Neural progenitor cell (in vitro differentiated cells): ENCODE results near the gene CCDC8. TPM values are rescaled to one million over a fixed set of nuclear protein-coding genes. Genes with fewer than 3 reads are reported as not detected.

Experiments
- DNase-seq: peaks from one replicate; pipeline ENCODE4 v3.0.0-alpha.2; 2016; ENCODE audit warnings: low spot score
- H2AFZ ChIP-seq: fragments of 200-600 bp; sonication (generic); replicated peaks from 2 replicates; pipeline ENCODE4 v1.6.1; 2016; ENCODE audit warnings: antibody characterized with exemption
- H3F3A ChIP-seq: fragments of 200-600 bp; sonication (generic); 2 replicates; pipeline ENCODE4 v1.6.1; 2016; ENCODE audit warnings: antibody characterized with exemption, low read depth
- H3K27ac ChIP-seq: fragments of 200-600 bp; sonication (generic); 2 replicates; pipeline ENCODE4 v1.5.1; 2016; ENCODE audit warnings: mild to moderate bottlenecking
- H3K27me3 ChIP-seq: fragments of 200-600 bp; sonication (generic); 2 replicates; pipeline ENCODE4 v1.6.1; 2016; ENCODE audit warnings: mild to moderate bottlenecking, moderate library complexity
- H3K36me3 ChIP-seq: fragments of 200-600 bp; sonication (generic); 2 replicates; pipeline ENCODE4 v1.5.1; 2016
- H3K4me1 ChIP-seq: fragments of 200-600 bp; sonication (generic); 2 replicates; pipeline ENCODE4 v1.6.1; 2016; ENCODE audit warnings: mixed run types
- H3K4me2 ChIP-seq: fragments of 200-600 bp; sonication (generic); 2 replicates; pipeline ENCODE4 v1.6.1; 2016
- H3K4me3 ChIP-seq: fragments of 200-600 bp; sonication (generic); 2 replicates; pipeline ENCODE4 v1.5.1; 2016
- H3K79me2 ChIP-seq: fragments of 200-600 bp; sonication (generic); 2 replicates; pipeline ENCODE4 v1.6.1; 2016; ENCODE audit warnings: low read depth
- H3K9ac ChIP-seq: fragments of 200-600 bp; sonication (generic); 2 replicates; pipeline ENCODE4 v1.6.1; 2016
- H3K9me3 ChIP-seq: fragments of 200-600 bp; sonication (generic); 2 replicates; pipeline ENCODE4 v1.5.1; 2016; ENCODE audit warnings: low read depth
- H4K20me1 ChIP-seq: fragments of 200-600 bp; sonication (generic); 2 replicates; pipeline ENCODE4 v1.6.1; 2016; ENCODE audit warnings: low read depth
- H3K27ac Mint-ChIP-seq: 3 replicates; pipeline ENCODE4 v1.8.0; 2021; ENCODE audit warnings: mixed read lengths
- H3K27me3 Mint-ChIP-seq: 2 replicates; pipeline ENCODE4 v1.8.0; 2022; ENCODE audit warnings: low read depth, mild to moderate bottlenecking, inconsistent platforms, moderate library complexity, mixed read lengths; ENCODE audit not compliant: insufficient read depth
- H3K36me3 Mint-ChIP-seq: 3 replicates; pipeline ENCODE4 v1.8.0; 2021; ENCODE audit warnings: mixed read lengths
- H3K4me1 Mint-ChIP-seq: 3 replicates; pipeline ENCODE4 v1.8.0; 2021; ENCODE audit warnings: mixed read lengths
- H3K4me3 Mint-ChIP-seq: 3 replicates; pipeline ENCODE4 v1.8.0; 2021; ENCODE audit warnings: mild to moderate bottlenecking, moderate library complexity, mixed read lengths
- H3K9me3 Mint-ChIP-seq: 3 replicates; pipeline ENCODE4 v1.8.0; 2020; ENCODE audit warnings: mixed read lengths
- EZH2 ChIP-seq: fragments of 200-600 bp; sonication (generic); IDR thresholded peaks from 2 replicates; pipeline ENCODE4 v1.6.1; 2017; ENCODE audit warnings: antibody characterized with exemption, mild to moderate bottlenecking, moderate library complexity
- EZH2phosphoT487 ChIP-seq: fragments of 200-600 bp; sonication (generic); IDR thresholded peaks from 2 replicates; pipeline ENCODE4 v1.6.1; 2017; ENCODE audit warnings: antibody characterized with exemption
- total RNA-seq: library from RNA; depleted of rRNA; stranded (reverse); fragments of >200 nt; gene quantifications from 2 replicates; pipeline ENCODE4 v1.2.3, GENCODE V29; 2015; ENCODE audit warnings: low replicate concordance
- TF ChIP-seq, protein P1 (sequence below): fragments of 200-600 bp; sonication (generic); IDR thresholded peaks from 2 replicates; pipeline ENCODE4 v1.5.1; 2017; ENCODE audit warnings: antibody characterized with exemption, mild to moderate bottlenecking

The CCDC8 gene
- total RNA-seq, 1 donor from 2014 or later: 2.8 TPM

GRCh38 chr19:46394402-46394797, 19.0 kb downstream of the CCDC8 start:
- no peak overlapping the region for H3K27ac Mint-ChIP-seq
- Histone ChIP-seq H3K9me3 (no peaks in the 10 kb centered on the region), H3F3A (peaks cover 18% of the 10 kb centered on the region), H2AFZ (no peak overlapping the region), H3K4me3 (no peak overlapping the region), H3K36me3 (no peaks in the 10 kb centered on the region), H3K27ac (no peak overlapping the region), H3K4me2 (no peak overlapping the region), H3K4me1 (no peaks in the 10 kb centered on the region), H4K20me1 (no peaks in the 10 kb centered on the region), H3K9ac (no peak overlapping the region), H3K27me3 (no peaks in the 10 kb centered on the region), H3K79me2 (no peaks in the 10 kb centered on the region)
- DNase-seq: no peak
- TF ChIP-seq EZH2phosphoT487: no peak
- TF ChIP-seq, protein P1, sequence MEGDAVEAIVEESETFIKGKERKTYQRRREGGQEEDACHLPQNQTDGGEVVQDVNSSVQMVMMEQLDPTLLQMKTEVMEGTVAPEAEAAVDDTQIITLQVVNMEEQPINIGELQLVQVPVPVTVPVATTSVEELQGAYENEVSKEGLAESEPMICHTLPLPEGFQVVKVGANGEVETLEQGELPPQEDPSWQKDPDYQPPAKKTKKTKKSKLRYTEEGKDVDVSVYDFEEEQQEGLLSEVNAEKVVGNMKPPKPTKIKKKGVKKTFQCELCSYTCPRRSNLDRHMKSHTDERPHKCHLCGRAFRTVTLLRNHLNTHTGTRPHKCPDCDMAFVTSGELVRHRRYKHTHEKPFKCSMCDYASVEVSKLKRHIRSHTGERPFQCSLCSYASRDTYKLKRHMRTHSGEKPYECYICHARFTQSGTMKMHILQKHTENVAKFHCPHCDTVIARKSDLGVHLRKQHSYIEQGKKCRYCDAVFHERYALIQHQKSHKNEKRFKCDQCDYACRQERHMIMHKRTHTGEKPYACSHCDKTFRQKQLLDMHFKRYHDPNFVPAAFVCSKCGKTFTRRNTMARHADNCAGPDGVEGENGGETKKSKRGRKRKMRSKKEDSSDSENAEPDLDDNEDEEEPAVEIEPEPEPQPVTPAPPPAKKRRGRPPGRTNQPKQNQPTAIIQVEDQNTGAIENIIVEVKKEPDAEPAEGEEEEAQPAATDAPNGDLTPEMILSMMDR: no peak
- no peak for TF ChIP-seq EZH2
- peaks cover 11% of the 10 kb centered on the region for H3K4me1 Mint-ChIP-seq
- peaks cover 2% of the 10 kb centered on the region for H3K27me3 Mint-ChIP-seq
- H3K4me3 Mint-ChIP-seq: no peak overlapping the region
- H3K9me3 Mint-ChIP-seq: peaks cover 4% of the 10 kb centered on the region
- peaks cover 5% of the 10 kb centered on the region for H3K36me3 Mint-ChIP-seq

GRCh38 chr19:46393456-46394401, 19.6 kb downstream of the CCDC8 start:
- H3K4me2 ChIP-seq: no peak overlapping the region
- H3K4me1 ChIP-seq: no peaks in the 10 kb centered on the region
- no peak overlapping the region for H3K9ac ChIP-seq
- peaks cover 18% of the 10 kb centered on the region for H3F3A ChIP-seq
- H3K27ac ChIP-seq: peak overlapping the region; percentile 29
- H3K4me1 Mint-ChIP-seq: peaks cover 11% of the 10 kb centered on the region
- no peak overlapping the region for H3K4me3 Mint-ChIP-seq
- TF ChIP-seq, protein P1: no peak
- TF ChIP-seq EZH2: no peak
- no peak for TF ChIP-seq EZH2phosphoT487
- no peaks in the 10 kb centered on the region for H3K36me3 ChIP-seq
- no peaks in the 10 kb centered on the region for H3K9me3 ChIP-seq
- H3K27me3 Mint-ChIP-seq: peaks cover 2% of the 10 kb centered on the region
- H3K36me3 Mint-ChIP-seq: peaks cover 10% of the 10 kb centered on the region
- no peak overlapping the region for H3K4me3 ChIP-seq
- H3K79me2 ChIP-seq: no peaks in the 10 kb centered on the region
- DNase-seq: no peak
- H3K27ac Mint-ChIP-seq: peak overlapping the region; percentile 14
- no peak overlapping the region for H2AFZ ChIP-seq
- H3K27me3 ChIP-seq: no peaks in the 10 kb centered on the region
- H3K9me3 Mint-ChIP-seq: peaks cover 6% of the 10 kb centered on the region
- H4K20me1 ChIP-seq: no peaks in the 10 kb centered on the region

GRCh38 chr19:46392837-46393236, 20.5 kb downstream of the CCDC8 start:
- no peak for DNase-seq
- Histone ChIP-seq H3K36me3 (no peaks in the 10 kb centered on the region), H2AFZ (no peak overlapping the region), H3K79me2 (no peaks in the 10 kb centered on the region), H3K9me3 (no peaks in the 10 kb centered on the region), H4K20me1 (no peaks in the 10 kb centered on the region), H3K4me3 (no peak overlapping the region), H3K4me2 (no peak overlapping the region), H3K27me3 (no peaks in the 10 kb centered on the region), H3F3A (peaks cover 18% of the 10 kb centered on the region), H3K9ac (no peak overlapping the region), H3K4me1 (no peaks in the 10 kb centered on the region), H3K27ac (peak overlapping the region; percentile 29)
- Mint-ChIP-seq H3K4me1 (peaks cover 11% of the 10 kb centered on the region), H3K27me3 (peaks cover 2% of the 10 kb centered on the region), H3K9me3 (peaks cover 6% of the 10 kb centered on the region), H3K4me3 (no peak overlapping the region), H3K36me3 (peaks cover 14% of the 10 kb centered on the region), H3K27ac (peak overlapping the region; percentile 14)
- no peak for TF ChIP-seq EZH2phosphoT487
- TF ChIP-seq, protein P1: no peak
- TF ChIP-seq EZH2: no peak
